ENCODE results near the gene CDH12.

Gene CDH12

DNA sequence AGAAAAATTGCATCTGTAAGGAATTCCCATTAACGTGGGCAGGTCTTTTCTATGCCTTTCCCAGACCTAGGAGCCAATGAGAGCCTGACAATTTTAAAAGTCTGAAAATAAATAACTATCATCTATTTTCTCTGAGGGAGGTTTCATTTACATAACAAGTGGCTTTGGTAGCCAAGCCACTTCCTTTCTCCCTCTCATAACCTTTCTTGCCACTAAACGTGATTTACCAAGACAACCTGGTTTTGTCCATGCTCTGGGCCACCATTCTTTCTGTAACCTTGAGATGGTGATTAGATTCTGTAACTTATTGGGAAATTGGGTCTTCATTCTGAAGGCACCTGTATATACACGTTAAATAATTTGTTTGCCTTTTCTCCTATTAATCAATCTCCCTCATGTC lies 1046.9 kb downstream of the CDH12 start:
- DNase-seq: no peak

DNA sequence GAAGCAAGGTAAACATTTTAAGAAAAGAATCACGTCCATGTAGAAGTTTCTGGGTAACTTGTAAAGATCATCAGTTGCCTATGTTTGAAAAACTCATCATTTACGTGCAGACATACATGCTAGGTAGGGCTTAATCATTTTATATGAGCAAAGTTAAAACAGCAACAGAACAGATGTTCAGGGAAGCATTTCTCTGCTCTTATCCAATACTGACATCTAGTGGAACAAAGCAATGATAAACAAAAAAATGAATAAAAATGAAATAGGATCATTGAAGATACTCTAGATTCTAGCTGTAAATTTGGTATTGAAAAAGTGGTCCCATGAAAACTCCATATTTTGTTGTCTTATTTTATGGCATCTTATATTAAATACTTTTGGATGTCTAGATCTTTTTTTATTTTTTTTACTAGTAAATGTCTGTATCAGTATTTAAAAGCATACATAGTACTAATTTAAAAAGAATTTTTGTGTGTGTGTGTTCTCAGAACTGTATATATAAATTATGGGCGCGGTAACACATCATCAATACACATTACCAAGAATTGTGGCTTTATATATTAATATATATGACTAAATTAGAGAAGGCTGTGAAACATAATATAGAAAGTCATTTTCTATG lies 1050.2 kb downstream of the CDH12 start:
- DNase-seq: peak; percentile 66

DNA sequence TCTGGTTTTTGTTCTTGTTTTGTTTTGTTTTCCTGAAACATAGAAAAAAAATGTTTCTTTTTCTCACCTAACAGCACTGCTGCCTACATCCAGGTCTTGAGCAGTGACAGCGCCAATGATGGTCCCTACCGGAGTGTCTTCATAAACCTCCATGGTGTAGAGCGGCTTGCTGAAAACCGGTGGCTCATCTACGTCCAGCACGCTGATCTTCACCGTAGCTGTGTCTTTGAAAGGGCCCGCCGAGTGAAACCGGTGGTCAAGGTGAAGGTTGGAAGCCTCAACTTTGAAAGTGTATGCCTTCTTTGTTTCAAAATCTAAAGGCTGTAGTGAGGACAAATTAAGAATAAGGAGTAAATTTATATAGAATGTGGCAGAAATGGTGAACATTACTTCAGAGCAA lies 1051.0 kb downstream of the CDH12 start:
- DNase-seq: no peak

DNA sequence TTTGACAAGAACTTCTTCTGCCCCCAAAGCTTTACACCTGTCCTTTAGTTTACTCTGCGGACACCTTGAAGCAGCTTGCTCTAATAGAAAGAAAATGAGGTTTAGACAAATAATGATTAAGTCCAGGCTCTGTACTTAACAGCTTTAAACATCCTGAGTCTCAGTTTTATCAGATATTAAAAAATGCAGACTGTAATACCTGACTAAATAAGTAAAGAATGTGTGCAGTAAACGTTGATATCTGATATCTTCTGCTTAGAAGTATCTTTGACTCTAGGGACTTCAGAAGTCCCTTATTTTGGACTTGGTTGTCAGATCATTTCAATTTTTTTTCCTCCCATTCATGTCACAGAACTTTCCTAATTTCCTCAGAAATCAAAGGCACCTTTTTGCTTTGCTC lies 1060.4 kb downstream of the CDH12 start:
- no peak for DNase-seq

DNA sequence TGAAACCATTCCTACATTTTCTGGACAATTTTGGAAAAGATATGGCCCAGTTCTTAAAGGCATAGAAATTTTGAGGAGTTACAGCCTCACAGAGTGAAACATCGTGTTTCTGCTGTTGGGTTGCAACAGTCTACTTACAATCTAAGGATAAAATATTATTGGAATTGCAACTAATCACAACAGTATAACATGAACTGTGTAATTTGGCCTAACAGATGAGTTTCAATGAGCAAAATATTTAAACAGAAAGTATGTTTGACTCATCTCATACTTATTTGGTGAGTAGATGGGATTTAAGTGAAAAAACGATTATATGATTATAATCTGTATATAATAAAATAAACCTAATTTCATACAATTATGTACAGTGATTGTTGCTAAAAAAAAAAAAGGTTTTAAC lies 1061.8 kb downstream of the CDH12 start:
- no peak for DNase-seq

DNA sequence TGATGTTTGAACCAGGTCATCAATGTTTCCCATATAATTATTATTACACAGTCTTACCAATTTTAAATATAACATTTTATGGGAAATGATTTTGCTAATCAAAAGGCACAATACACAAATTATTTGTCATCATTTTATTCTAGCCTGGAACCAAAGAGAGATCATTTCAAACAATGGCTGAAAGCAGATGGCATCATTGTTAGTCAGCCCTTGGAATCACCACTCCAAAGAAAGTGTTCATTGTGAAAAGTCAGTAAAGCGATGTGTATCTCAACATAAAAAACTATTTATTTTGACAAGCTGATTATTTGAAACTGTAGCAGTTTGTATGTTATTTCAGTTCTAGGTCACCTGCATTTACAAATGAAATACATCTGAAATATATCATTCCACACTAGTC lies 1068.7 kb downstream of the CDH12 start:
- no peak for DNase-seq

DNA sequence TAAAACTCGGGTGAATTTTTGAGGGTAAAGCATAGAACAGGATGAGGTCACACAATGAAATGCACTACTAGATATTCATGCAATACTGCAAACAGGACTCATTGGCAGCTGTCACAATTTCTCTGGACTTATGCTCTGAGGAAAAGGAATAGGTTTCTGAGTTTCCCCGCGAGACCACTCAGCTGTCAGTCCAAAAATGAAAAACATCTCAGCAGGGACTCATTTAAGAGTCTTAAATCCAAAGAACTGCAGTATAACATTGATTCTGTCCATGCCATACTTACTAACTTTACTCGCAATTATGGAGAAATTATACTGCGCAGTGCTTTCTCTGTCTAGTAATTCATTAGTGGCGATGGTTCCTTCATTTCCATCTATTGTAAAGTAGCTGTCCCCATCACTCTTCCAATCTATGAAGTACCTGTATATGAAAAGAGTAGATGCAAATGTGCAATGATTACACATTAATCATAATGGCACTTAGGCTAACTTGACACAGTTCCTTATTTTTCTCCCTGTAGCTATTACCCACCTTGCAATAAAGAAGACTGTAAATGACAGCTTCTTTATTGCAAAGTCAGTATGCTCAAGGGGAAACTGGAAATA lies 1070.0 kb downstream of the CDH12 start:
- no peak for DNase-seq

DNA sequence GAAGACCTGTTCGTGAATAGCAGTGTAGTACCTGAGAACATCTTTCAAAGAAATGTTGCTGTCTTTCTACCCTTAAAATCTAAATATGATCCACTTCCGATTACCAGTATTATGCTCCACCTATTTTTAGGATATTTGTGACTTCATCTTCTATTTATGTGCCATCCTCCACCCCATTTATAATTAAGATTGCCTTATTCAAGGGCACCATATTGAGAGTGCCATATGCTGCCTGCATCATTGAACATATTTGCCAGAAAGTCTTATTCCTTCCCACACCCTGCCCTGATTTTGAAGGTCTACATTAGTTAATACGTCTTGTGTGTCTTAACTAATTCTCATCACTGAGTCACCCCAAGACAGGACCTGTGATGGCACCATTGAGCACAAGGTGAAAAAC lies 1076.7 kb downstream of the CDH12 start:
- DNase-seq: no peak

DNA sequence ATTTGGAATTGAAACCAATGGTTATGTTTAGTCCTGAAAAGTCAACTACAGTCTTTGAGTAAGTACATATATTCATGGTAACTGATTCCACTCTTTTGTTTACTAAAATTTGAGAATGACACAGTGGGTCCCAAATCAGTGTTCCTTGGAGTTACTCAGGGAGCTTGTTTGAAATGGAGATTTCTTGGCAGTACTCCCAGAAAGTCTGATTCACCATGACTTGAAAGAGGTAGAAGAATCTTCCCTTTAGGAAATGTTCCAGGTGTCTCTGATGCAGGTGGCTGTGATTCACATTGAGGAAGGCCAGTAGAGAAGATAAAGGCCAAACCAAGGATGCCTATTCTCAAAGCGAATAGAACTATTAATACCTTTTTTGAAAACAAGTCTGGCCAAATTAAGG lies 1078.3 kb downstream of the CDH12 start:
- no peak for DNase-seq

DNA sequence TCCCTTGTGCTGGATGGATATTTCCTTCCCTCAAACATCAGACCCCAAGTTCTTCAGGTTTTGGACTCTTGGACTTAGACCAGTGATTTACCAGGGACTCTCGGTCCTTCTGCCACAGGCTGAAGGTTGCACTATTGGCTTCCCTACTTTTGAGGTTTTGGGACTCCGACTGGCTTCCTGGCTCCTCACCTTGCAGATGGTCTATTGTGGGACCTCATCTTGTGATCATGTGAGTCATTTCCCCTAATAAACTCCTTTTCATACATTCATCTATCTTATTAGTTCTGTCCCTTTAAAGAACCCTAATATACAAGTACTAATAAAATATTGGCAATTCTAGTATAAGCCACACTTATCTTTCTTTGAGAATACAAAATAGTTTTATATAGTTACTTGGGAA lies 1078.9 kb downstream of the CDH12 start:
- no peak for DNase-seq

DNA sequence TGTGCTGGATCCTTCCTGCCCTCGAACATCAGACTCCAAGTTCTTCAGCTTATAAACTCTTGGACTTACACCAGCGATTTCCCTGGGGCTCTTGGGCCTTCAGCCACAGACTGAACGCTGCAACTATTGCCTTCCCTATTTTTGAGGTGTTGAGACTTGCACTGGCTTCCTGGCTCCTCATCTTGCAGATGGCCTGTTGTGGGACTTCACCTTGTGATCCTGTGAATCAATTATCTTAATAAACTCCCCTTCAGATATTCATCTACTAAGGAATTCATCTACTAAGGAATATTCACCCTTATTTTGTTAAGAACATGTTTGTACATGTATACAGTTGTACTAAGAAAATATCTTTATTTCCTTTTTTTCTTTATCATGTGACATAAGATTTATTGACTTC lies 1079.7 kb downstream of the CDH12 start:
- no peak for DNase-seq

DNA sequence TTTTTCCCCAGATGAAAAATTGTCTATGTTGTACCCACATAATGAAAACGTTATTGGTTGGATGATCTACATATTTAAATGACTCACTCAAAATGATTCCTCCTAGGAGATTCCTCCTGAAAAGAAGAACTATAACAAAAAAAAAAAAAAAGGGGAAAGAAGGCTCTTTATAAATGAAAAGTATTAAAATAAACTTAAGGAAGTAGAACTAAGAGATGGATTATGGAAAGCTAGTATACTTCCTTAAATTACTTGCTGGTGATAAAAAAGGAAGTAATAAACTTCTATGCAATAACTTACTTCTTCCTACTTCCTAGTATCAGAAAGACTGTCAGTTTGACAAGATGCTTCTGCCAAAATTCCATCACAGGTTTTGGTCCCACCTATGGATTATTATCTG lies 1087.7 kb downstream of the CDH12 start:
- peak; percentile 60 to 75 for DNase-seq

DNA sequence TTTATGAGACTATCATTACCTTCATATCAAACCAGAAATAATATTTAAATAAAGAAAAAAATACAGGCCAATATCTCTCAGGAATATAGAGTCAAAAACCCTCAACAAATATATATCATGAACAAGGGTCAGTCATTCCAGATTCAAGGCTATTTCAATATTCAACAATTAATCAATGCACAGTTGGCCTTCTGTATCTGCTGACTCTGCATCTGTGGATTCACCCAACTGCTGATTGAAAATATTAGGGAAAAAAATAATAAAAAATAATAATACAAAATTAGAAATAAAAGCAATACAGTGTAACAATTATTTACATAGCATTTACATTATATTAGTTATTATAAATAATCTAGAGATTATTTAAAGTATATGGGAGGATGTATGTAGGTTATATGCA lies 1114.0 kb downstream of the CDH12 start:
- no peak for DNase-seq

DNA sequence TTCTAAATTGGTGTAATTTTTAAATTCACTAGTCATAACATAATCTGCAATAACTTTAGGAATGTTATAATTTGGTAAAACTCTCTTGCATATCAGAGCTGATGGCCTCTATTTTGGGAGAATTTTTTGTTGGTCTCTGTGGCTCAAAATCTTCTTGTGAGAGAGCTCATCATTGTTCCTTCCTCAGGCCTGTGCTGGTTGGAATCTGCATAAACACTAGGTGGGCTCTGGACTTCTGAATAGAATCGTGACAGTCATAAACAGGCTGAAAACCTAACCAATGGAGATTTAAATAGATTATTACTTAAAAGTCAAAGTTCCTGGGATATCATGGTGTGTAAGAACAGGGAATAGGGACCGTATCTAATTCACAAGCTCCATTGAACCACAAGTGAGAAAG lies 1129.6 kb downstream of the CDH12 start:
- no peak for DNase-seq

DNA sequence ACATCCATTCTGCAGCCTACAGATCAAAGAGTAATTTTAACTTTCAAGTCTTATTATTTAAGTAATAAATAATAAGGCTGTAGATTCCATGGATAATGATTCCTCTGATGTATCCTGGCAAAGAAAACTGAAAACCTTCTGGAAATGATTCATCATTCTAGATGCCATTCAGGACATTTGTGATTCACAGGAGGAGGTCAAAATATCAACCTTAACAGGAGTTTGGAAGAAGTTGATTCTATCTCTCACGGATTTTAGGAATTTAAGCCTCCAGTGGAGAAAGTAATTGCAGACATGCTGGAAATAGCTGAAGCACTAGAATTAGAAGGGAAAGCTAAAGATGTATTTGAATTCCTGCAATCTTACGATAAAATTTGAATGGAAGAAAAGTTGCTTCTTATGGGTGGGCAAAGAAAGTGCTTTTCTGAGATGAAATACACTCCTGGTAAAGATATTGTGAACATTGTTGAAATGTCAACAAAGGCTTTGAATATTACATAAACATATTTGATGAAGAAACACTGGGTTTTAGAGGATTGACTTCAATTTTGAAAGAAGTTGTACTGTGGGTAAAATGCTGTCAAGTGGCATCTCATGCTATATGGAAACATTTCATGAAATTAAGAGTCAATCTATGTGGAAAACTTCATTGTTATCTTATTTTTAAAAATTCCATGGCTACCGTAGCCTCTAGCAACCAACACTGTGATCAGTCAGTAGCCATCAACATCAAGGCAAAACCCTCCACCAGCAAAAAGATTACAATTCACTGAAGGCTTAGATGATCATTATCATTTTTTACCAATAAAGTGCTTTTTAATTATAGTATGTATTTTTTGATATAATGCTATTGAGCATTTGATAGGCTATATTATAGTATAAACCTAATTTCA lies 1141.0 kb downstream of the CDH12 start:
- peak; percentile 20 to 62 for DNase-seq

DNA sequence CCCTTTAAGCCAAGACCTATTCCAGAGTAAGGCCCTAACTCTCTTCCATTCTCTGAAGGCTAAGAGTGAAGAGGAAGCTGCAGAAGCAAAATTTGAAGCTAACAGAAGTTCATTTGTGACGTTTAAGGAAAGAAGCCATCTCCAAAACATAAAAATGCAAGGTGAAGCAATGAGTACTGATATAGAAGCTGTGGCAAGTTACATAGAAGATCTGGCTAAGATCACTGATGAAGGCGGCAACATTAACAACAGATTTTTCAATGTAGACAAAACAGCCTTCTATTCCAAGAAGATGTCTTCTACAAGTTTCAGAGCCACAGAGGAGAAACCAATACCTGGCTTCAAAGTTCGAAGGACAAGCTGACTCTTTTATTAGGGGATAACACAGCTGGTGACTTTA lies 1143.4 kb downstream of the CDH12 start:
- peak; percentile 30 to 55 for DNase-seq

DNA sequence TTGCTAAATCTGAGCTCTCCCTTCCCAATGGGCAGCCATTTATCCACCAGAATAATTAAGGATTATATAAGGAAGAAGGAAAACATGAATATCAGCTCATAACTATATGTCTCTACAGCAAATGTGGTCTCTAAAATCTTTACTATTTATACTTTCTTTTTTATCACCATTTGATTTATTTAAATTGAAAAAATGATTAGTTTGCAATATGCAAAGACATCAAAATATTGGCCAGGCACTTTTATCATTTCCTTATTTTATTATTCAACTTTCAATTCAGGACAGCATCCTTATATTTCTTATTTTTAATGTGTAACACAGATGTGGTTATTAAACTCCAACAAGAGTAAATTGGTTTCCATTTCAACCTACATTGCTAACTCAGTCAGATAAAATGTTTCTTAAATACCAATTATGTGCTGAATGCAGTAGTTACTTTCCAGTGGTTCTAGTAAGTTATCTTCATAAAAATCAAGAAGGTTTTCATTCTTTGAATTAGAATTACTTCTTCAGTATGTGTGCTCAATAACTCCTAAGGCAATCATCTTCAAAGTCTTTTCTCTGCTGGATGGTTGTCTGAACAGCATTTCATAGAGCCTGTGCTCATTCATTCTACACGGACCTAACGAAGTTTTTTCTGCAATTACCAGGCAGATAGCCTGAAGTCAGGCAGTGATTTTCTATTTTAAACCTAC lies 1148.0 kb downstream of the CDH12 start:
- no peak for DNase-seq

DNA sequence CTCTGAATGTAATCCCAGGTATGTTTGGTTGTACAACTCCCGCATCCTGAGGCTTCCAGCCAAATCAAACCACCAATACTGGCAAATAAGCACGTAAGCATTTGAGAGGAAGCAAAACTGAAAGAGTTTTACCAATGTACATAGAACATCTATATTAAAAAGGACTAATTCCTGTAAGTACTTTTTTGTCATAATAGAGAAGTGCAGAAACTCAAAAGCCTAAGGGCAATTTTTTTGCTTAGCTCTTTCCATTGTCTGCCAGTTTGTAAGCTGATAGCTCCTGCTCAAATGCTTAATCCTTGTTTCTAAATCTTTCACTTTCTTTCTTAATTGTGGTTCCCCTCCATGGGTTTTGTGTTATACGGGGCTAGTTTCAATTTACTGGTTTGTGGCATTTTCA lies 1151.8 kb downstream of the CDH12 start:
- no peak for DNase-seq

Measured in Kasumi-1 (cell line).